HG03432 (cell line): Measurements from ENCODE around the gene ATG7.
"Not testable (repeated sequence)": the region's sequence is repeated elsewhere in the genome, so short reads cannot be mapped to it uniquely, and the experiment has no call there.

Experiments
- ATAC-seq: cut with Tn5 transposase; IDR thresholded peaks from one replicate; pipeline ENCODE4 v1.9.1; 2021; ENCODE audit warnings: mild to moderate bottlenecking, moderate library complexity; ENCODE audit not compliant: unreplicated experiment

The ATG7 gene

DNA sequence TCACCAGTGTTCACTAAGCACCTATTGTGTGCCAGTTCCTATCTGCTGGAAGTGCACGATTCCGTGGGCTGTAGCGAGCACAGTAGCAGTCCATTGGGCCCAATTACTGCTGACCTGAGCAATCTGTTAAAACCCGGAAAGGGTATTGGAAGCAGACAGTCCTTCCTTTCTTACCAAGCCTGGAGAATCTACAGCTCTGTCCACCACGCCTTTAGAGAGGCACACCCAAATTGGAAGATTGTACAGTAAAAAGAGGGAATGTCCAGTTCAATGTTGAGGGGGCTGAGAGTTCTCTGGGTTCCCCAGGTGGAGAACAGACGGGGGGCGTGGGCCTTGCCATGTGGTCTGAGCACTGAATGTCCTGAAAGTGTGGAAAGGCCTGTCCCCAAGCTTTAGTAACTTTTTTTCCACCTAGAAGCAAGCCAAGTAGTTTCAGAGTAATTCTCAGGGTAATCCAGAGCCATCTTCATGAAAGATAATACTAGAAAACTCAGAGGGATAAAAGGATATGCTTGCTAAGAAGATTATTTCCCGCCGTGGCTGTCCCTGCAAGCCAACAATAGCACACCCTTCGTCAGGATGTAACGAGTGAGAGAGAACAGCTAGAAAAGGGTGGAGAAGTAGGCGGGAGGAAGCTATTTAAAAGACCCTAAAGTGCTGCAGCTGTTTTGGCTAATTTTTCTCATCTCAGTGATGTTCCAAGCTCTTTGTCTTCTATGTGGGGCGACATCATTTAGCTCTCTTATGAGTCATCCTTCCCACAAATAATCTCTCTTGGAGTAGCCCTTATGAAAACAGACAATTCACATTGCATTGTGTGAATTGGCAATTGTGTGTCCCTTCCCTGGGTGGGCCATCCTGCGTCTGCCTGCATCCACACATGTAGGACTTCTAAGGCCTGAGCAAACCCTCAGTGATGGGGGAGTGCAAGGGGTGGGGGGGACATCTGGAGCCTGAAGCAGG lies 181.0 kb downstream of the ATG7 start:
- ATAC-seq: no peak

DNA sequence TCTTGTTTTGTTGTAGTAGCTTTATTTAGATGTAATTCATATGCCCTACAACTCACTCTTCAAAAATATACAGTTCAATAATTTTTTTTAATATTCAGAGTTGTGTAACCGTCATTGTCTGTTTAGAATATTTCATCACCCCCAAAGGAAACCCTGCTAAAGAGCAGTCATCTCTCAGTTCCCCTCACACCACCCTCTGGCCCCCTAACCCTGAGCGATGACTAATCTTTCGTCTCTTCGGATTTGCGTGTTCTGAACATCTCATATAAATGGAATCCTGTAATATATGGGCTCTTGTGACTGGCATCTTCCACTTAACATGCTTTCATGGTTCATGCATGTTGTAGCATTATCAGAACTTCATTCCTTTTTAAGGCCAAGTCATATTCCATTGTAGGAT lies 183.8 kb downstream of the ATG7 start:
- no peak for ATAC-seq

DNA sequence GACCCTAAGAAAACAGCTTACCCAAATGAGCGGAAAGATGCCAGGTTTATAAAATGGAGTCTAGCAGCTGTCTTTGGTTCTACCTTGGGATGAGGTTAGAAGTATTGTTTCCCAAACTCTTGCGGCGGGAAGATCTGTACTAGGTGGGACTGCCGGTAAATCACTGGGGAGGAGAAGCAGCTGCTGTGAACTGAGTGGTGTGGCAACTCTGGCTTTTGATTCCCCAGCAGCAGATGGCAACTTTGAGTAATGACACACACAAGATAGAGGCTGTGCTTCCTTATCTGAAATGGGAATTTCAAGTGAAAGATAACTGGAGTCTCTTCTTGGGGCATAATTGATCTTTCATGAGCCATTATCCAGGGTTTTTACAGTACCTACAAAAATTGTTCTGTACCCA lies 184.9 kb downstream of the ATG7 start:
- ATAC-seq: no peak

DNA sequence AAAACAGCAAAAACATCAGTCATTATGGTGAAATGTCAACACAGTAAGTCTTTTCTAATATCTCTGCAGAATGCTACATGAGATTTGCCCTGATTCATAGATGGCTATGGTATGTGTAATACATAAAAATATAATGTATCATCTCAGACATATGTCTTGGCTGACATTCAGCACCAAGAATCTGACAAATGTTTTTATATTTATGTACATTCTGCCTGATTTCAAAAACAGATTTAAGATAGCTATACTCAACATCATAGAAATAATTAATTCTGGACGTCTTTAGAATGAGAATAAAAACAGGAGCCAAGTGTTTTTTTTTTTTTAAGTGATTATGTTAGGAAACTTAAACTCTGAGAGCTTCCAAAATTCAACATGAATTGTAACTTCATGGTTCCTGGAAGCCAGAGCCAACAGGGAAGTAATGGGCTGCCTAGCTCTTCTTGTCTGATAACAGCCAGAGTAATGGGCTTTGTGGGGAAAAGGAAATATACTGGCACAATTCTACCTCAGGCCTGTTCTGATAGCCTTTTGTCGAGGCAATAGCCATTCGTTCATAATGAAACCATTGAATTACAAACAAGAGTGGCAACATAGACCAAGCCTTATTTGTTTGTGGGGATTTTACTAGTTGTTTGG lies 187.1 kb downstream of the ATG7 start:
- ATAC-seq: no peak

DNA sequence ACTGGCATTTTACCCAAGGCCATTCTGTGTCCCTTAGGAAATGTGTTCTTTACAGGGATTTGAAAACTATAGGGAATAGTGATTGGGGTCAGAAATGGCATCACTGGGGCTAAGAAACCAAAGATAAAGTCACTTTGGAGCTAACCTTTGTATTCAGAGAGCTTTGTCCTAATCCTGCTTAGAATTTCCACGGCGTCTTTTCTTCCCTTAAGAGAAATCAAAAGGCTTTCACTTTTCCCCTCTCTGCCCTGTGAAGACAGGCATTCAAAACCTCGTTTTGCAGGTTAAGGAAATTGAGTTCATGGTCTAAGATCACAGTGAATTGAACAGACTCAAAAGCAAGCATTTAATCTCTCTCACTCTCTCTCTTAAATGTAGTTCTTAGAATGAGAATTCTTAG lies 189.0 kb downstream of the ATG7 start:
- ATAC-seq: no peak

DNA sequence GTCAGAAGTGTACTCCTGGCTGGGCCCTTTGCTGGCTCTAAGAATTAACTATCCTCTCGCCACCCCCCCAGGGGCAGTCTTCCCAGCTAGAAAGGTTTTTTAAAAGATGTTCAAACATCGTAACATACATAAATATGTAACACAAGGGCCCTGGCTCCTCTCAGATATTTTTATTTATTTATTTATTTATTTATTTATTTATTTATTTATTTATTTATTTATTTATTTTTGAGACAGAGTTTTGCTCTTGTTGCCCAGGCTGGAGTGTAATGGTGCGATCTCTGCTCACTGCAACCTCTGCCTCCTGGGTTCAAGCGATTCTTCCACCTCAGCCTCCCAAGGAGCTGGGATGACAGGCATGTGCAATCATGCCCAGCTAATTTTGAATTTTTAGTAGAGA lies 190.5 kb downstream of the ATG7 start:
- ATAC-seq: not testable (repeated sequence)

DNA sequence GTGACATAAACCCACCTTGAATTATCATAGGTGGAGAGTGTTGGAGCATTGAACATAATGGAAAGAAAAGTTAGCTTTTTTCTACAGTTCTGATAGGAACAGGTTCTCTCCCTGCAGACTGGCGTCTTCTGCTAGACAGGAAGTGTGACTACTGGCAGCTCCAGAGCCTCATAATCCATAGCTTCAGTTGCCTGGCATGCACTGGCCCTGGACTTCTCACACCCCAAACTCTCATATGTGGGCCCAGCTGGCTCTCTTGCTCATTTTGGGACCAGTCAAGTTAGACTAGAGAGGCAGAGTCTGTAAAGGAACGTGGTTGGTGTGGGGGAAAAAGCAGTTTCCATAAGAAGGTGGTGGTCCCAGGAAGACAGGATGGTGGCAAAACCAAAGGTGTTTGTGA lies 191.4 kb downstream of the ATG7 start:
- no peak for ATAC-seq

DNA sequence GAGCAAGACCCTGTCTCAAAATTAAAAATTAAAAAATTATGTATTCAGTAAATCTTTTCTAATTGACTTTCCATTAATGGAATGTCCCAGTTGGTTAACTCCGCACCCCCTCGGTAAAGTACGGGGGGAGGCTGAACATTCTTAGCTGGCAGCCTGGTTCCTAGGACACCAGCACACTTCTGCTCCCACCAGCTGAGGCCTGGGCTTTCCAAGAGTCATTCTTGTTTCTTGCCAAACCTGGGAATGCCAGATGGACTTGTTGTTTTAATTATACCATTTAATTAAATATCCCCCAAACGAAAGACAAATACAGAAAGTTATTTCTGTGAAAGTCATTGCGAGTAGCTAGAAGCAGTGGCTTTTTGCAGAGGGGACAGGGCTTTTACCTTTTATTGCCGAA lies 192.2 kb downstream of the ATG7 start:
- ATAC-seq: no peak

DNA sequence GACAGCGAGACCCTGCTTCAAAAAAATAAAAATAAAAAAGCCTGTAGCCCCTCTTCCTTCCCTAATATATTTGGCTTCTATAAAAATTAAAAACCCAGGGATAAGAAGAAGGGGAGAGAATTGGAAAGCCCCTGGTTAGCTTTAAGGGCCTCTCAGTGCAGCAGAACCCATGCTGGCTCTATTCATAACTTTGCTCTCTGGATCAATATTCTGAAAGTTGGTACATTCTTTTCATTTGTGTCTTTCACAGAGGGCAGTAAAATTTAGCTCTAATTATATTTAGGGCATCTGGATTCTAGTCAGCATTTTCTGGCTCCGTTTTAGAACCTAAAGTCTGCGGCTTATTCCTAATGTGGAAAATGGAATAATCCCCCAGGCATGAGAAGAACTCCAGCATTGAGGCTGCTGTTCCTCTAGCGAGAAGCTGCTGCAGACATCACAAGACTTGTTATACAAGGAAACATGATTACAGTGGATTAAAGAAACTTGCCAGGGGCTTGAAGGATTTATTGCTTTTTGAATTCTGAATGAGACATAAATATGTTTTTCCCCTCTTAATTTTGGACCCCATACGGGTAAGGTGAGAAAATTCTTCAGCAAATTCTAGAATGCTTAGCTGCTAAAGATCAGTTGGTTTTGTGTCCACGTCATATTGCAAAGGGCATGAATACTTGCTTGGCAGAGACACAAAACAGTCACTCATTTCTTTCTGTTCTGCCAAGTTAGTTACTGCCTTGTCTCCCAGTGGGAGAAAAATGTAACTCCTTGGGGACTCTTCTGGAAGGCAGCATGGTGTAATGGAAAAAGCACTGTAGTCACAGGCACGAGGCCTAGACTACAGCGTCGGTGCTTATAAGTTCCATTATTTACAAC lies 193.8 kb downstream of the ATG7 start:
- ATAC-seq: no peak

DNA sequence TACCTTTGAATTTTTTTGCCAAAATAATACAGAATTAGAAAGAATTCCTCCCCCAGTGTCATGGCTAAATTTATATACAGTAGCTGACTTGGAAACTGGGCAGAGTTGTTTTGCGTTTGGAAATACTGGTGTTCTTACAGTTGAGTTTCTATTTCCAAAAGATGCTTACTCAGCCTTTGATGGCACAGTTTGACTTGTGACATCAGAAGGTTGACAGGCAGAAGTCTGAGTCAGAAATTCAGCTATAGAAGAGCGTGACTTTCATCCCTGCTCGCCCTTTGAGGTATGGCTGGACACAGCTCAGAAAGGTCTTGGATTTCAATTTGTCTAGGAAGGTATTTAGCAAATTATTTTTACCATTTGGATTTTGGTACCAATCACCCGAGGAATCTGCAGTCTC lies 195.7 kb downstream of the ATG7 start:
- no peak for ATAC-seq

DNA sequence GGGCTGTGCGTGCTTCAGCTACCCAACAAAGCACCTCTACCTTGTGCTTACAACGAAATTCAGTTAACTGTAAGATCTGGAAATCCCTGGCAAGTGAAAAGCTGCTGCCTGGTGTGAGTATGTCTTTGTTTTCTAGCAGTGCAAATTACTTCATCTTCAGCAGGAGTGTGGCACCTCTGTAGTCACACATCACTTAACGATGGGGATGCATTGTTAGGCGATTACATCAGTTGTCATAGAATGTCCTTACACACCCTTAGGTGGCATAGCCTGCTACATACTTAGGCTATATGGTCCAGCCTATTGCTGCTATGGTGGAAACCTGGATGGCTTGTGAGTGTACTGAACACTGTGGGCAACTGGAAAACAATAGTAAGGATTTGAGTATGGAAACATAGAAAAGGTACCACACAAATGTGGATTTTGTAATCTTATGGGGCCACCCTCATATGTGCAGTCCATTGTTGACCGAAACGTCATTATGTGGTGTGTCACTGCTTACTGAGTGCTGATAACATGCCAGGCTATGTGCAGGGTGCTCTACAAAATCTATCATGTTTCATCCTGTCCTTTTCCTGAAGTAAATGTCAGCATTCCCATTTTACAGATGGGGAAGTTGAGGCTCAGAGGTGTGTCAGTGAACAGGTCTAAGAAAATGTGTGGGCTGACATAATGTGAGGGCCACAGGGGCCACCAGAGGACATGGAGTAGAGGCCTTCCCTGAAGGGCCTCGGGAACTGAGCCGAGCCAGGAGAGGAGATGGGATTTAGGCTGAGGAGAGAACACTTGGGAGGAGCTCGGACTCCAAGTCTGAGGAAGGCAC lies 198.0 kb downstream of the ATG7 start:
- no peak for ATAC-seq

DNA sequence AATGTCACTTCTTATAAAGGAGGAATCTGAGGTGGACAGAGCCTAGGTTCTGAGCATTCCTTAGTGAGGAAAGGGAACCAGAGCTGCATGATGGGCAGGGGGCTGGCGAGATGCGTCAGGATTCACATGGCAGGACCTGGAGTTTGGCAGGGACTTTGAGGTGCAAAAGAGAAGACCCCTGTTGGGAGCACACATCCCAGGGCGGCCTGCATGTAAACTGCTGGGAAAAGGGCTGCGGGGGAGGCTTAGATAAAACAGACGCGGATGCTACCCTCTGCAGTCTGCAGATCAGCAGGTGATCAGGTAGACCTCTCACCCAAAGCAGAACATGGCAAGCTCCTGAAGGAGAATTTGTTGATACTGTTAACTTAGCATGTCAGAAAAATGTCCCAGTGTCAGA lies 203.1 kb downstream of the ATG7 start:
- ATAC-seq: no peak

DNA sequence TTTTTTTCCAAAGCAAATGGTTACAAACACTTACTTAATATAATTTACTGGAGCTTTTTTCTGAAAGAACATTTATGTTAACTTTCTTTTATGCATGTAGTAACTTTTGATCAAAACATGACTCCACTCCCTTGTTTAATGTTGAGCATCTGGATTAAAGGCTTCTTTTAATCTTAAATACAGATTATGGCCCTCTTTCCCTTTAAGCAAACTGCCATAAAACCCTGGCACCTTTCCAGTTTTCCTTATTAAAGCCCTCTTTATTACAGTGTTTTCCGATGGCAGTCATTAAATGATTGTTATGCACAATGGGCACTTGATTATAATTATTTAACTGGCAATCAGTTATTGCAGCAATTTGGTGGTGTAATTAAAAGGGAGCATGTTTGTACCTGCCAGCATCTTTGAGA lies 204.5 kb downstream of the ATG7 start:
- ATAC-seq: no peak

DNA sequence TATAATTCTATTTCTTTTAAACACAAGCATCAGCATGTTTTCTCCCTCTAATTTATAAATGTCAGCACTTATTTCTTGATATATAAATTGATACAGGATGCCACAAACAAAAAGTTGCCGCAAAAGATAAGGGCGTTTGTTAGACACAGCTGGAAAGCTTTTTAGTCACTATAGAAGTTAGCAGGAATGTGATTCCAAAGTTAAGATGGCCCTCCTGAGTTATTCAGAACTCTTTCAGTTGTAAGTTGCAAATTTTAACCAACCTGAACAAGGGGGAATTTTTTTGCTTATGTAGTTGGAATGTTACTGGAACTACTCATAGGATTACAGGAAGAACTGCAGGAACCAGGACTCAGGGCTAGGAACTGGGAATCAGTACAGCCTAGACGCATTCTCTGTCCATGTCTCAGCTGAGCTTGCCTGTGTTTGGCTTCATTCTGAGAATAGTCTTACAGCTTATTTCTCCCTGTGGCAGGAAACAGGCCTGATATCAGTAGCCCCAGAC lies 205.3 kb downstream of the ATG7 start:
- no peak for ATAC-seq

DNA sequence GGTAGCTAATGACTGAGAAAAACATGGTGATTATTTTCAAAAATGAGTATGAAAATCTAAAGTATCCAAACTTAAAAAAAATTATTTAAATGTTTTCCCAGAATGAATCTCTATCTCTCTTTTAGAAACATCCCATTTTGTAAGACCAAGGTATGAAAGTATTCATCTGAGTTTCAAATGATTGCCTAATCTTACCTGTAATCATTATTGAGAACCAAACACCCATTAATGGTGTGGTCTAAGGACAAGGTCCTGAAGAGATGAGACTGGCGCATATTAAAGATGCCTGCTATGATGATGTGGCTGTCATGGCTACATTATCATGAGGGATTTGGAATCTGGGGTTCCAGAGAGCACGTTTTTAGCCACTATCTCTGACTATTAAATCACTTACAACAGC lies 206.0 kb downstream of the ATG7 start:
- no peak for ATAC-seq

DNA sequence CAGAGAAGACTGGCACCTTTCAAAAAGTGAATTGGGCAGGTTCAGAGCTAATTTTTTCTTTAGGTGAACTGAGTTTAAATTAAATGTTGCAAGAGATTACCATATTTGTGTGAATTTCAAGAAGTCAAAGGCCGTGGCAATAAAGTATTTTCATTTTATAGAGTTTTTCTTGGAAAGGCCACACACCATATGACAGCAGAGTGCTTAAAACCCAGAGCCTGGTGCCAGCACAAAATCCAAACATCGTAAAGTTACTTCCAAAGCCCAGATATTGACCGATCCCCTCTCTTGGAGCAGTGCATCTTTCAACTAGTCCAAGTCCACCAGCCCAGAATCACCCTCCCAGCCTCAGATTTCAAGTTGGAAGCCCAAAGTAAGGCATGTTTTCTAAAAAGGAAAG lies 207.0 kb downstream of the ATG7 start:
- ATAC-seq: no peak

DNA sequence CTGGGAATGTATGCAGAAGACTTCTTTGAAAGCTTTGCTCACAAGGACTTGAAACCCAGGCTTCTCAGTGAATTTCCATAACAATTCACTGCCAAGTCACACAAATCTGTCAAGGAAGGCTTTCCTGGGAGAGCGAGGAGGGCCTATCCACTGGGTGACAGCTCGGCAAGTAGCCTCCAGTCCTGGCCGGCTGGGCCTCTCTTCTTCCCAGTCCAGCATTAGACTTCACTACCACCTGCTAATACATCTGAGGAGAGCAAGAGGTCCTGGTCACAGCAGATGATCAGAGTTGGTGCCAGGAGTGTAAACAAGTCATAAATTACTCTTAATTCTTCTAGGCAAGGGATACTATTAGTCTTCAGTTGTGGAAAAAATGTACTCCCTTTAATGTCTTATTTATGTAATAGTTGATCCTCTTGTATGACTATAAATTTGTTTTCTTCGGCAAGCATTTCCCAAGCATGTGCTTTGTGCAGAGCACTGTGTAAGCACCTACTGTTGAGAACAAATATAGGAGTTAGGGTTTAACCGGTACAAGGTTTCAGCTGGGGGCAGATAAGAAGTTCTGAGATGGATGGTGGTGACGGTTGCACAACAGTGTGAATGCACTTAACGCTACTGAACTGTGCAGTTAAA lies 208.6 kb downstream of the ATG7 start:
- no peak for ATAC-seq

DNA sequence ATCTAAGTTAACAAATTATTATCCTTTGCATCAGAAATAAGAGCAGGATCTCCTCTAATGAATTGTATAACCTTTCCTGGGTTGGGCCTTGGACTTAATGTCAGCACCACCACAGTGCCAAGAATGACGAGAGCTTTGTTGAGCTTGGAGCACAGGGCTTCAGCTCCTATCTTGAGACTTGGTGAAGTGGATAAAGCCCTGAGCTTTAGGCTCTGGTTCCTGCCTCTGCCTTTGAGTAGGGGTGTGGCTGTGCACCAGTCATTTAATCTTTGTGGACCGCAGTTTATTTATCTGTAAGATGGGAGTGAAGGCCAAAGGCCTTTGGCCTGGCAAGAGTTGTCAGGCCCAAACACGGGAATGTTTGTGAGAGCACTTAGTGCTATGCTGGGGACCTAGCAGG lies 209.4 kb downstream of the ATG7 start:
- no peak for ATAC-seq

DNA sequence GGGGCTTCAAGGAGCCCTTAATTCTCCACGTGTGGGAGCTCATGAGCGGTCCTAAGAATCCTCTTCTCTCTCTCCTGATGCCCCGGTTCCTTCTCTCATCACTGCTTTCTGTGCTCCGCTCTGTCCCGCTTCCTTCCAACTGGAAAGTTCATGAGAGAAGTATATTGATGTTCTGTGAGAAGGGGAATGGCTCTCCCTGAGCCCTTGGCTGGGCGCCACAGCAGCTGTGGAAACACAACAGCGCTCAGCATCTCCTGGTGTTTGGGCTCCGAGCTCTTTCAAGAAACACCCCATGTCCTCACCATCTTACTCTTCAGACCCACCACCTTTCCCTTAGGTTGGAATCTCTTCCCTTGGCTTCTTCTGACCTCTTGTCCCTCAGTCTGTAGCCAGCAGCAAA lies 209.8 kb downstream of the ATG7 start:
- ATAC-seq: no peak

DNA sequence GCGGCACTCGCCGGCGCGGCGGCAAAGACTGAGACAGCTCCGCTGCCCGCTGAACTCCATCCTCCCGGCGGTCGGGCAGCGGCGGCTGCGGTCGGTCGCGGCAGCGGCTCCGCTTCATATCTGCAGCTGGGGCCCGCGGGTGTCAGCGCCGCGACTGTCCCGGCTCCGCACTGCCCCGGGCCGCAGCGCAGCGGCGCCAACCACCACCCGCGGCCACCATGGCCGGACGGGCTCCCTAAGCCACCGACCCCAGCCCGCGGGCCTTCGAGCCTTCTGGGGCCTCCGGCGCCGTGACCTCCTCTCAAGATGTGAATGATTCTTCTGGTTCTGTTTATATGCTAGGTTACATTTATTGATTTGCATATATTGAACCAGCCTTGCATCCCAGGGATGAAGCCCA lies 216.2 kb downstream of the ATG7 start:
- not testable (repeated sequence) for ATAC-seq
